A549 treated with GW870086 at 1 μM for 4 hours (cell line): ENCODE measurements around the gene TBCCD1. TPM values are rescaled to one million over a fixed set of nuclear protein-coding genes. Genes with fewer than 3 reads are reported as not detected.

Source experiments
- total RNA-seq: library from RNA; stranded (reverse); fragments of 200-300 nt; extraction: Qiagen RNA extraction; gene quantifications from 5 replicates; pipeline ENCODE4 v1.2.3, GENCODE V29; 2022; ENCODE audit warnings: low read depth

Gene TBCCD1
- 5.9 to 6.9 TPM (median 6.8 TPM) in 5 replicates for total RNA-seq

GRCh38 chr3:186567072-186567921 is at the start of gene TBCCD1:
TSS of gene TBCCD1 (minus strand) at chr3:186567339. CDS start at chr3:186564329, 3,010 bp downstream.

GRCh38 chr3:186612721-186613636 is 45.8 kb upstream of the TBCCD1 start, which contains the start of gene AHSG:
TSS of gene AHSG (plus strand) at chr3:186613060. CDS start at chr3:186613142, 82 bp downstream.

GRCh38 chr3:186570096-186570940 is 3.2 kb upstream of the TBCCD1 start, which contains the start of gene DNAJB11:
TSS of gene DNAJB11 (plus strand) at chr3:186570720. CDS start at chr3:186570898, 178 bp downstream.

GRCh38 chr3:186544281-186544680 is 22.9 kb downstream of the TBCCD1 start, which contains the start of gene CRYGS:
TSS of gene CRYGS (minus strand) at chr3:186544380. CDS start at chr3:186544326, 54 bp downstream.

Other genes starting within 250 kb of the TBCCD1 start
- 6.0 to 12.7 TPM (median 8.7 TPM) in 5 replicates for gene DGKG, start 205.1 kb downstream of the TBCCD1 start, total RNA-seq
- gene CRYGS, start 23.0 kb downstream of the TBCCD1 start, total RNA-seq = 0.38 to 1.4 TPM (median 0.71 TPM) in 5 replicates
- gene DNAJB11, start 3.4 kb upstream of the TBCCD1 start, total RNA-seq = 50.7 to 55.4 TPM (median 53.5 TPM) in 5 replicates
- gene AHSG, start 45.7 kb upstream of the TBCCD1 start, total RNA-seq = 0.16 TPM in 1 of 5 replicates, not detected in the others
- 0.08 to 0.16 TPM (median 0.14 TPM) in 3 of 5 replicates, not detected in the others for gene FETUB, start 73.1 kb upstream of the TBCCD1 start, total RNA-seq
- not detected in 5 replicates for gene HRG, start 98.7 kb upstream of the TBCCD1 start, total RNA-seq
- gene KNG1, start 150.0 kb upstream of the TBCCD1 start, total RNA-seq = 0.02 TPM in 1 of 5 replicates, not detected in the others
- 112 to 146 TPM (median 131 TPM) in 5 replicates for gene EIF4A2, start 216.2 kb upstream of the TBCCD1 start, total RNA-seq
- 43.2 to 61.5 TPM (median 47.5 TPM) in 5 replicates for gene RFC4, start 239.1 kb upstream of the TBCCD1 start, total RNA-seq